M059J (cell line): ENCODE data around the gene NAT10. TPM values are rescaled to one million over a fixed set of nuclear protein-coding genes. Genes with fewer than 3 reads are reported as not detected.
"Not testable (repeated sequence)": the region's sequence is repeated elsewhere in the genome, so short reads cannot be mapped to it uniquely, and the experiment has no call there.

Experiments used
- DNase-seq: peaks from one replicate; pipeline ENCODE4 v3.0.0-alpha.2; 2012; ENCODE audit warnings: low read depth
- total RNA-seq: library from RNA; depleted of rRNA; stranded (reverse); fragments of >200 nt; shearing (Covaris generic); gene quantifications from 2 replicates; pipeline ENCODE4 v1.2.3, GENCODE V29; 2014; rRNA removed

NAT10 gene
- total RNA-seq = 22.5 and 40.3 TPM in 2 replicates

- peak; percentile 99 for DNase-seq
Observed at GRCh38 chr11:34105079-34105956, at the start of gene NAT10. Gene NAT10, plus strand, starts transcription at chr11:34105629. Its CDS starts 2,597 bp downstream, at chr11:34108226.

- no peak for DNase-seq
Observed at GRCh38 chr11:34056672-34057071, 48.8 kb upstream of the NAT10 start.

GRCh38 chr11:34063061-34063795 lies 42.2 kb upstream of the NAT10 start:
- no peak for DNase-seq

GRCh38 chr11:34064291-34064690 lies 41.1 kb upstream of the NAT10 start:
- DNase-seq = no peak

- peak; percentile 42 for DNase-seq
Observed at GRCh38 chr11:34065505-34066203, 39.8 kb upstream of the NAT10 start.

GRCh38 chr11:34066766-34067165 lies 38.7 kb upstream of the NAT10 start:
- DNase-seq = peak; percentile 48

GRCh38 chr11:34067383-34068065 lies 37.9 kb upstream of the NAT10 start:
- no peak for DNase-seq

- peak; percentile 73 for DNase-seq
Observed at GRCh38 chr11:34068111-34068510, 37.3 kb upstream of the NAT10 start.

GRCh38 chr11:34071306-34071705 lies 34.1 kb upstream of the NAT10 start:
- DNase-seq = not testable (repeated sequence)

- DNase-seq = no peak
Observed at GRCh38 chr11:34072041-34072440, 33.4 kb upstream of the NAT10 start.

- DNase-seq = no peak
Observed at GRCh38 chr11:34072832-34073231, 32.6 kb upstream of the NAT10 start.

GRCh38 chr11:34074391-34074790 lies 31.0 kb upstream of the NAT10 start:
- DNase-seq = no peak

GRCh38 chr11:34075178-34075820 lies 30.1 kb upstream of the NAT10 start:
- DNase-seq = peak; percentile 92

- DNase-seq = no peak
Observed at GRCh38 chr11:34080609-34081008, 24.8 kb upstream of the NAT10 start.

- no peak for DNase-seq
Observed at GRCh38 chr11:34084637-34085036, 20.8 kb upstream of the NAT10 start.

- peak; percentile 50 for DNase-seq
Observed at GRCh38 chr11:34086554-34087283, 18.7 kb upstream of the NAT10 start.

- no peak for DNase-seq
Observed at GRCh38 chr11:34091825-34092224, 13.6 kb upstream of the NAT10 start.

- DNase-seq = not testable (repeated sequence)
Observed at GRCh38 chr11:34094900-34095299, 10.5 kb upstream of the NAT10 start.

- DNase-seq = no peak
Observed at GRCh38 chr11:34098813-34099212, 6.6 kb upstream of the NAT10 start.

GRCh38 chr11:34104680-34105078 lies 750 bp upstream of the NAT10 start:
- peak; percentile 37 for DNase-seq
